Caco-2 (cell line): ENCODE results near the gene CARNS1. TPM values are rescaled to one million over a fixed set of nuclear protein-coding genes. Genes with fewer than 3 reads are reported as not detected.

ENCODE experiments used
- BruUV-seq: library from RNA; stranded (reverse); fragments of 400-500 nt; replicated peaks from 2 replicates; lab custom pipeline; 2021; lab: Mats Ljungman, UMichigan
- CTCF ChIA-PET: fragments of 300-600 bp; sonication (Branson Sonifier 250); formaldehyde crosslinking; loops from one replicate; lab custom pipeline; 2022; ENCODE audit warnings: antibody characterized with exemption; lab: Charles Lee
- POLR2A ChIA-PET: fragments of 300-600 bp; sonication (Branson Sonifier 250); formaldehyde crosslinking; loops from one replicate; lab custom pipeline; 2022; ENCODE audit warnings: antibody characterized with exemption; lab: Charles Lee
- DNase-seq, 2 experiments: peaks; one replicate each; pipeline versions ENCODE4 v3.0.0 to v3.0.0-alpha.2; 2020 to 2022
- H3K27me3 ChIP-seq: replicated peaks from 2 replicates; pipeline ENCODE4 v1.6.0; 2011; ENCODE audit warnings: low read length; ENCODE audit not compliant: control insufficient read depth, insufficient read depth
- H3K36me3 ChIP-seq: 2 replicates; pipeline ENCODE4 v1.5.1; 2011; ENCODE audit warnings: low read length; ENCODE audit not compliant: control insufficient read depth, insufficient read depth
- H3K4me1 ChIP-seq: fragments of 250-450 bp; sonication (Bioruptor Pico); 2 replicates; pipeline ENCODE4 v1.5.1; 2020; ENCODE audit warnings: mild to moderate bottlenecking
- H3K4me3 ChIP-seq: 2 replicates; pipeline ENCODE4 v1.5.1; 2011; ENCODE audit warnings: low read depth, mild to moderate bottlenecking, control low read depth, low read length
- H3K9me3 ChIP-seq: fragments of 250-450 bp; sonication (Bioruptor Pico); 2 replicates; pipeline ENCODE4 v1.5.1; 2020; ENCODE audit warnings: mild to moderate bottlenecking, moderate library complexity
- H3K27ac Mint-ChIP-seq: one replicate; pipeline ENCODE4 v1.8.0; 2022; ENCODE audit warnings: mixed read lengths; ENCODE audit not compliant: unreplicated experiment
- H3K27me3 Mint-ChIP-seq: one replicate; pipeline ENCODE4 v1.8.0; 2022; ENCODE audit warnings: mixed read lengths; ENCODE audit not compliant: insufficient read depth, unreplicated experiment
- H3K36me3 Mint-ChIP-seq: one replicate; pipeline ENCODE4 v1.8.0; 2022; ENCODE audit warnings: mild to moderate bottlenecking, mixed read lengths; ENCODE audit not compliant: insufficient read depth, unreplicated experiment
- H3K4me1 Mint-ChIP-seq: one replicate; pipeline ENCODE4 v1.8.0; 2022; ENCODE audit warnings: low read depth, mixed read lengths; ENCODE audit not compliant: unreplicated experiment
- H3K4me3 Mint-ChIP-seq: one replicate; pipeline ENCODE4 v1.8.0; 2022; ENCODE audit warnings: mild to moderate bottlenecking, moderate library complexity, mixed read lengths; ENCODE audit not compliant: unreplicated experiment
- H3K9me3 Mint-ChIP-seq: one replicate; pipeline ENCODE4 v1.8.0; 2022; ENCODE audit warnings: mixed read lengths; ENCODE audit not compliant: unreplicated experiment
- CTCF ChIP-seq, 2 experiments: fragments of 200-600 bp in 1 of 2; IDR thresholded peaks; 1 replicate in 1 of 2; 2 replicates in 1 of 2; pipeline versions ENCODE4 v1.5.1 to v1.8.0; 2011 to 2022; ENCODE audit warnings: antibody characterized with exemption in 1 of 2, control low read depth in 1 of 2, inconsistent platforms in 1 of 2, low read depth in 1 of 2, low read length in 1 of 2, mild to moderate bottlenecking in 1 of 2, moderate library complexity in 1 of 2; ENCODE audit not compliant: insufficient read depth in 1 of 2, severe bottlenecking in 1 of 2, unreplicated experiment in 1 of 2
- intact Hi-C: fragments of 100-400 bp; cut with micrococcal nuclease; formaldehyde crosslinking; loops from one replicate; pipeline ENCODE4 v1.10.0; 2022; ENCODE audit not compliant: unreplicated experiment
- total RNA-seq: library from RNA; stranded (reverse); gene quantifications from 2 replicates; pipeline ENCODE4 v1.2.3, GENCODE V29; 2022

Gene CARNS1
- total RNA-seq, 1 experiment from 2014 or later: 0.09 TPM

- BruUV-seq: no TSS peak
Observed at GRCh38 chr11:67393990-67394389, 21.5 kb upstream of the CARNS1 start.

GRCh38 chr11:67395555-67396258 is 19.8 kb upstream of the CARNS1 start:
- no peaks in the 10 kb centered on the region for H3K9me3 ChIP-seq
- Mint-ChIP-seq H3K9me3 (no peaks in the 10 kb centered on the region), H3K4me1 (peaks cover 15% of the 10 kb centered on the region), H3K27me3 (no peaks in the 10 kb centered on the region), H3K36me3 (peaks cover 91% of the 10 kb centered on the region), H3K4me3 (no peak overlapping the region), H3K27ac (peak overlapping the region; percentile 60)
- BruUV-seq: no TSS peak
- H3K27me3 ChIP-seq: no peaks in the 10 kb centered on the region
- CTCF ChIA-PET: interaction anchor here (0.8 kb wide), 2 partner anchors 50 to 231 kb away, joined by 3 read pairs; no protein-coding TSS in a partner anchor
- no peak for DNase-seq
- no peak for TF ChIP-seq CTCF (IDR thresholded peaks at IDR 0.05; ENCODE audit: insufficient read depth in 1 of 2, low read depth in 1 of 2, low read length in 1 of 2, severe bottlenecking in 1 of 2, unreplicated experiment in 1 of 2)
- peaks cover 21% of the 10 kb centered on the region for H3K36me3 ChIP-seq
- H3K4me1 ChIP-seq: peaks cover 12% of the 10 kb centered on the region
- POLR2A ChIA-PET: no interaction called here
- intact Hi-C loops: no loop called here
- no peak overlapping the region for H3K4me3 ChIP-seq

More at GRCh38 chr11:67393990-67394389, 21.5 kb upstream of the CARNS1 start:
- no peaks in the 10 kb centered on the region for H3K27me3 Mint-ChIP-seq
- no peak overlapping the region for H3K4me3 ChIP-seq
- H3K4me1 ChIP-seq: peaks cover 5% of the 10 kb centered on the region; the same call in 1 of the 2 replicates
- H3K27ac Mint-ChIP-seq: no peak overlapping the region
- H3K36me3 Mint-ChIP-seq: peaks cover 88% of the 10 kb centered on the region
- intact Hi-C loops: no loop called here
- ChIA-PET CTCF (interaction anchor here (0.9 kb wide), 1 partner anchor 13 kb away, joined by 3 read pairs; no protein-coding TSS in a partner anchor), POLR2A (no interaction called here)
- no peak for TF ChIP-seq CTCF (IDR thresholded peaks at IDR 0.05; ENCODE audit: insufficient read depth in 1 of 2, low read depth in 1 of 2, low read length in 1 of 2, severe bottlenecking in 1 of 2, unreplicated experiment in 1 of 2)
- no peaks in the 10 kb centered on the region for H3K27me3 ChIP-seq
- DNase-seq: no peak
- H3K9me3 Mint-ChIP-seq: no peaks in the 10 kb centered on the region
- H3K4me1 Mint-ChIP-seq: peaks cover 24% of the 10 kb centered on the region
- H3K4me3 Mint-ChIP-seq: peak overlapping the region; percentile 5
- peaks cover 14% of the 10 kb centered on the region for H3K36me3 ChIP-seq
- H3K9me3 ChIP-seq: no peaks in the 10 kb centered on the region

- POLR2A ChIA-PET: interaction anchor here (0.5 kb wide), 1 partner anchor 780 kb away, joined by 3 read pairs; the partner anchor contains the start of gene RBM14
- no TSS peak for BruUV-seq
- CTCF ChIA-PET: interaction anchor here (0.7 to 0.9 kb wide), 4 partner anchors 13 to 231 kb away, joined by 3 to 4 read pairs (median 3); no protein-coding TSS in a partner anchor
- Histone ChIP-seq H3K9me3 (no peaks in the 10 kb centered on the region), H3K4me3 (no peak overlapping the region), H3K4me1 (peaks cover 15% of the 10 kb centered on the region), H3K36me3 (peaks cover 21% of the 10 kb centered on the region), H3K27me3 (no peaks in the 10 kb centered on the region)
- H3K4me3 Mint-ChIP-seq: no peak overlapping the region
- peaks cover 89% of the 10 kb centered on the region for H3K36me3 Mint-ChIP-seq
- no peak for TF ChIP-seq CTCF (IDR thresholded peaks at IDR 0.05; ENCODE audit: insufficient read depth in 1 of 2, low read depth in 1 of 2, low read length in 1 of 2, severe bottlenecking in 1 of 2, unreplicated experiment in 1 of 2)
- peaks cover 11% of the 10 kb centered on the region for H3K4me1 Mint-ChIP-seq
- no peaks in the 10 kb centered on the region for H3K27me3 Mint-ChIP-seq
- DNase-seq: no peak
- peak overlapping the region; percentile 60 for H3K27ac Mint-ChIP-seq
- intact Hi-C loops: no loop called here
- H3K9me3 Mint-ChIP-seq: no peaks in the 10 kb centered on the region
Observed at GRCh38 chr11:67396259-67396581, 19.3 kb upstream of the CARNS1 start.
